Occipital lobe (tissue), 2 donors: ENCODE results near the gene CTNNA2. TPM values are rescaled to one million over a fixed set of nuclear protein-coding genes. Genes with fewer than 3 reads are reported as not detected.

Experiments
- DNase-seq: peaks from one replicate; lab custom pipeline; 2025; lab: John Stamatoyannopoulos, UW
- total RNA-seq: library from RNA; depleted of rRNA; stranded (reverse); fragments of >200 nt; gene quantifications from one replicate; pipeline ENCODE4 v1.2.3, GENCODE V29; 2014

CTNNA2 gene
- total RNA-seq, 1 donor from 2014 or later: 261 TPM

GRCh38 chr2:80461505-80462197 lies 948.8 kb downstream of the CTNNA2 start:
- no peak for DNase-seq

DNA sequence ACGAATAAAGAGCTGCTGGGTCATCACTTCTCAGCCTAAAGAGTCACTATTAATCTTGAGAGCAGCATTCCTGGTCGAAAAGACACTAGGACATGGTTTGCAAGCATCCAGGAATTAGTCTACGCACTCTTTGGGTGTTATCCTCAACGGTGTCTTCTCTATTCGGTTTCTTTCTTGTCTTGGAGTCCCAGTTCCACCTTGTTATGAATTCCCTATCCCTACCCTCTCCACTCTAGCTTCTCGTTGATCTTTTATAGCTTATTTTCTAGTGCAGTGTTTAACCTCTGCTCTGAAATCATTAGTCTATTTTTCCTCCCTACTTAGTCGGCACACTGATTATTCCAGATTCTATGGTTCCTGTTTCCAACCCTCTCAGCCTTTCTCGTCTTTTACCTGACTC lies 949.8 kb downstream of the CTNNA2 start:
- DNase-seq: no peak

DNA sequence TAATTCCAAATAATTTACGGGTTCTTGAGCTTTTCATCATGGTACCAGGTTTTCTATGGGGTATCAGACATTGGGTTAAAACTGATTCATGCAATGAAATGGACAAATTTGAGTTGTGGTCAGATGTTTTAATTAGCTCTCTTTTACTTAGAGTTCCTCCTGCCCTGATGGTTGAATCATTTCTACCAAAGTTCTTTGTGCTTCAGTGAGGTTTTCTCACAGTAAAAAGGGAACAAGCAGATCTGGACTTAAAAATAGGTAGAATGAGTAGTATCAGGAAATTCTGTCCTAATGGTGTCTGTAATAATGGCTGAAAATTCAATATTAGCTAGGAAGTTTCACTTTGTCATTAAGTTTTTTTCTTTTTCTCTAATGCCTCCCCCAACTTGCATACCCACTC lies 951.4 kb downstream of the CTNNA2 start:
- DNase-seq: no peak

DNA sequence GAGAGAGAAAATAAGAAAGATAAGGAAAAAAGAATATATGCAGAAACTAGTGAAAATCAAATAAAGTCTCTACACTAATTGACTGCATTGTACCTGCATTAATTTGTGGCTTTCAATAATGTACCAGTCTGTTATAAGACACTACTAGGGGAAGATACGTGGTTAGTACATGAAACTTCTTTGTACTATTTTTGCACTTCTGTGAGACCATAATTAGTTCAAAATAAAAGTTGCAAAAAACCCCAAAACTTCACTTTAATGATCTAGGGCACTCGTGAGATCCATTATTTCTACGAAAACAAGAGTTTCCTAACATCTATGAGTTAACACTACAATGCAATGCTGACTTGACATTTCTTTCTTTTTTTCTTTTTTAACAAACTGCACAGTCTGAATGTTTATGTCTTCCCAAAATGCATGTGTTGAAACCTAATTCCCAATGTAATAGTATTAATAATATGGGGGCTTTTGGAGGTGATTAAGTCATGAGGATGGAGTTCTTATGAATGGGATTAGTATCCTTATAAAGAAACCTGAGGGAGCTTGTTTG lies 954.5 kb downstream of the CTNNA2 start:
- no peak for DNase-seq

DNA sequence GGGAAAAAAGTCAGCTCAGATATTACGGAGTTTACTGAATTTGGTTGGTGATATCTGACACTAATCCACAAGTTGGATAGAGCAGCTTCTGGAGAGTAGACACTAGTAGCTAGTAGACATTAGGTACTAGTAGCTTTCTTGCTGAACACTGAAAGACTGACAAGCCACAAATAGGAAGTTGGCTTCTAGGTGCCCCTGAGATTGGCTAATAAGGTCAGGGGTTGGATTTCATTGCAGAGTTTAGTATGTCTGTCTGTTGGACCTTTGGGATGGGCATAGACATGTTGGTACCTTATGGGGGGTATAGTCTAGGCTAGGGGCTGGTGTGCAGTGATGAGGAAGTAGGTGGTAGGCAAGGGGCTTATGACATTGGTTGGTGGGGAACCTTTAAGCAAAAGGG lies 956.6 kb downstream of the CTNNA2 start:
- DNase-seq: no peak

DNA sequence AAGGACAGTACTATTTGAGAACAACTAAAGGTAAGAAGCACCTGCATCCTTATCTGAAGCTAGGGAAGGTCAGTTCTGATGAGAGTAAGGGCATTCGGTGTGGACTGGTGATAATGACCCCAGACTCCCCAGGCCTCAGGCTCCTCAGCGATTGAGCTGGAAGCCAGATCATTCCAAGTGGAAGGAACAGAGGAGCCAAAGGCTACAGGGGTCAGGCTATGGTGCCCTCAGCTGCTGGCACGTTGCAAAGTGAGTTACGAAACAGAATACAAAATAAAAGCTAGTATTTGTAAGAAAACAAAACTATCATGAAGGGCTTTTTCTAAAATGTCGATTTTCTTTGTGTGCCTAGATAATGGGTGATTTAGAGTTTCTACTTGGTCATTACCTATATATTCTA lies 960.2 kb downstream of the CTNNA2 start:
- no peak for DNase-seq

DNA sequence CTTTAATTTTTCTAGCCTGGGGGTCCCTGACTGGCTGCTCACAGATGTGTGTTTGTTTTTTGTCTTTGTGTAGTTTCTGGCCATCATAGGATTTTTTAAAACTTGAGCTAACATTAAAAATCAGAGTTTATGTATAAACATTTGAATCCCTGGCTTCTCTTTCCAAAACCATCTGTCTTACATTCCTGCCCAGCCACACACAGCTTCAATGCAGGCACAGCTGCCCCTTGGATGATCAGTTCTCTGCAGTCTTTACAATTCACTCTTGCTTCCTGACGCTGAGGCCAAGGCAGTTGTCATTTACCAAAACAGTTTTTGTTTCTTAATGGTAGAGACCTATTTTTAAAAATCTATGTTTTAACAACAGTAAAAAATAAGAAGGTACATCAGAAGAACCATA lies 960.9 kb downstream of the CTNNA2 start:
- no peak for DNase-seq

DNA sequence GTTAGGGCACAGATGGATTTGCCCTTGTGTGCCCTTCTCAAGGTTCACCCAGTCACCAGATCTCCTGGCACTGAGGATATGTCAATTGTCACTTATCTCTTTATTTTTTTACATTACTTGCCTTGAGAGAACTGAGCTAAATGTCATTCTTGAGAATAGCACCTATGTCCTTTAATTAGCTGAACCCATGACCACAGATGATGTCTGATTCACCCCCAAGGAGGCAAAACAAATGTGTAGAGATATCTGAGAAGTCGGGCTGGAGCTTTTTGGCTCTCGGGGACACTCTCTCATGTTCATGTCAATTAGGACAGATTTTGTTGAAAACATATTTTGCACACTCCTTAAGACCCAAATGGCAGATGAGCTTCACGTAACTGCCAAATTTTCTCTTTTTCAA lies 963.1 kb downstream of the CTNNA2 start:
- no peak for DNase-seq

- no peak for DNase-seq
Observed at GRCh38 chr2:80476535-80477117, 963.8 kb downstream of the CTNNA2 start.

- no peak for DNase-seq
Observed at GRCh38 chr2:80482276-80482675, 969.4 kb downstream of the CTNNA2 start.

- no peak for DNase-seq
Observed at GRCh38 chr2:80489717-80490116, 976.9 kb downstream of the CTNNA2 start.

GRCh38 chr2:80490964-80491363 lies 978.1 kb downstream of the CTNNA2 start:
- no peak for DNase-seq

DNA sequence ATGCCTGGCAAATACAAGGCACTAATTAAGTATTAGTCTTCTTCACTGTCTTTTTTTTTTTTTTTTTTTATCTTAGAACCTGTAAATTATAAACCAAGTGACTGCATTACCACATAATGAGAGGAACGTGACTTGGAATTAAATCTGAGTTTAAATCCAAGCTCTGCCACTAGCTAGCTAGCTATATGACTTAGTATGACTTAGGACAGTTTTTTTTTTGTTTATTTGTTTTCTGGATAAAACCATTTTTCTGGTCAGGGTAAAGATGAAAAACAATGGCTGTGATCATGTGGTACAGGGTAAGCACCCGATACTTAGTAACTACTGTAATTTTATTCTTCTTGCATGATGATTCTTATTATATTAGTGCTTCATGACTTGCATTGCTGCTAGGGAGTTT lies 983.5 kb downstream of the CTNNA2 start:
- no peak for DNase-seq

DNA sequence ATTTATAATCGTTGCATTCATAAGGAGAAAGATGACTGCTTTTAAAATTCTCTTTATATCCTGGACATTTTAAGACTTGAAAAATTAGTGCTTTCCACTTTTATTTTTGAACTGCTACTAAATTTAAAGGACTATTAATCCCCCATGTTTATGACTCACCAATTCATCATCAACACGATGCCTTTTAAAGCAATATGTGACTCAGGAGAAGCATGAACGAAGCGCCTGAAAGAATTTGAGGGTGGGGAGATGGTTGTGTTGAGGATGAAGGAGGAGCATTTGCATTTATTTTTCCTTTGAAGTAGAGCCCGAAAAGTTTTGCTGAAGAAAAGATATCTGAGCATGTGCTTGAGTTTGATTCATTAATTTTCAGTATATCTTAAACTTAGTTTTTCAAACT lies 983.9 kb downstream of the CTNNA2 start:
- no peak for DNase-seq

- no peak for DNase-seq
Observed at GRCh38 chr2:80499095-80499494, 986.2 kb downstream of the CTNNA2 start.

GRCh38 chr2:80501874-80502624 lies 989.2 kb downstream of the CTNNA2 start:
- DNase-seq: no peak

DNA sequence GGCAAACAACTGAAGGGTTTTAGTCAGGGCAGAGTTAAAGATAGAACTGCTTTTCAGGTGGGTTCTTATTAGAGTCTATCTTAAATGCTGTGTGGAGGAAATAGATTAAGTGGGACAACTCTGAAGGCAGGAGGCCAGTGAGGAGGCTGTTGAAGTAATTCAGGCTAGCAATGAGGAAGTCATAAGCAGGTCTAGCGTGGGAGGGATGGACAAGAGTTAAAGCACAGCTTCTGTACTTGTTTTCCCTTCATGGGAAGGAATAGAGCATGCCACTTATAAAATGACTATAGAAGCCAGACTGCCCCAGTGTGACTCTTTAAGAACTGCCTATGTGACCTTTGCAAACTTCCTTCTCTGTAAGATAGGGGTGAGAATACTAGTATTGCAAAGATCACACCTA lies 993.7 kb downstream of the CTNNA2 start:
- DNase-seq: no peak

DNA sequence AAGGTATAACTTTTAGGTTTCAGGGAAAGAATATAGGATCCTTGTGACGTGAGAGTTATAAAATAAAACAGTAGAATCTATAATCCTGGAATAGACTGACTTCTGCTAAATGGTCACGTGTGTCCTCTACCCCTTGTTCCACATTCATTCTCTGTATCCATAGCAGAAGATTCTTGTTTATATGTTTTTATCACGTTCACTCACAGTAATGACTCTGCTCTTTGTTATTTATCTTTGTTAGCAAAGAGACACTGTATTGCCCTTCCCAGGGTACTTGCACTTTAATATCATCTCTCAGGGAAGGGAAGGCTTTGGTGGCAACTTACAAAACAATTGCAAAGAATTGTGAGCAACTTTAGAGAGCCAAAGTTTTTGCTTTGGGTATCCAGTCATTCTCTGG lies 997.9 kb downstream of the CTNNA2 start:
- no peak for DNase-seq

DNA sequence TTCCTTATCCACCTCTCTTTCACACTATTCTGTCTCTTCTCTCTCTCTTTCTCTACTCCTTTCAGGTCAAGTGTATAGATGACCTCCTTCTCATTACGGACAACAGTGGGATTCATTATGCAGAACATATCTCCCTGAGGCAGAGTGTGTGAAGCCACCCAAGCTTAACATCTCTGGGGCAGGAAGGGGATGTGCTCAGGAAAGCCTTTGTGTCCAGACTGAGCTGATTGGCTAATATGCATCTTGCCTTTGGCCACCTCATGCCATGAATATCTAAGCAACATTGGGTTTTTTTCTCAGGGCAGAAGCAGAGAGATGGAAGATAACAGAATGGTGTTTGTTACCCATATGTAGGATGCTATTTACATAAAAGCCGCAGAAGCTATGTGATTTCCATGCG lies 1003.1 kb downstream of the CTNNA2 start:
- no peak for DNase-seq

DNA sequence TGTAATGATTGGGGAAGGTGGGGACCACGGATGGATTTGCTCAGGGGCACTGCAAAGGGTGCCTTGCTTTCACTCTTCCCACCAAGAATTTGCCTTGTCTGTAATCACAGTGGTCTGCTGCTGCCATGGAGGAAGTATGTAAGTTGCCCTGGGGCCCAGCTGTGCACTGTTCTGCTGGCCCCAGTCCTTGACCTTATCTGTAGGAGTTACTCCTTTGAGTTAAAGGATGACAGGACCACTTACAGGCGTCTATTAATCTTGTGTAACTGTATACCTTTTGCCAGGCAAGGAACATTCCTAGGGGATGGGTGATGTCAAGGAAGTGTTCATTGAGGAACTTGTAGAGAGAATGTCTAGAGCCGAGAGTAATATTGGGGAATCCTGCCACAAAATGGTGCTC lies 1004.5 kb downstream of the CTNNA2 start:
- DNase-seq: no peak

- DNase-seq: no peak
Observed at GRCh38 chr2:80519121-80519643, 1006.3 kb downstream of the CTNNA2 start.

GRCh38 chr2:80519699-80520291 lies 1006.9 kb downstream of the CTNNA2 start:
- no peak for DNase-seq
